Measurements from ENCODE around the gene BABAM2.

- TF ChIP-seq CTCF (conservative IDR thresholded peaks at IDR 0.05; ENCODE audit: low read depth, low read length) (no peak), RCOR1 (IDR thresholded peaks at IDR 0.05; ENCODE audit: insufficient replicate concordance, low read length) (no peak), CEBPB (IDR thresholded peaks at IDR 0.05; ENCODE audit: low read depth, low read length) (no peak)
These were observed 320.0 kb downstream of the BABAM2 start for GRCh38 chr2:28210535-28210934.
